B cell (primary cell): ENCODE data around the gene FAHD1. TPM values are rescaled to one million over a fixed set of nuclear protein-coding genes. Genes with fewer than 3 reads are reported as not detected.

ENCODE experiments used
- ATAC-seq: fragments of 200-7000 bp; cut with Tn5 transposase; one replicate; pipeline ENCODE4 v1.10.0; 2021; ENCODE audit warnings: low read depth, mild to moderate bottlenecking, moderate number of reproducible peaks, moderate library complexity
- CTCF ChIA-PET: fragments of 350-600 bp; sonication (Branson Sonifier 250); formaldehyde crosslinking; loops from one replicate; lab custom pipeline; 2021; ENCODE audit warnings: antibody characterized with exemption, inconsistent platforms; lab: Charles Lee
- POLR2A ChIA-PET: fragments of 350-600 bp; sonication (Branson Sonifier 250); formaldehyde crosslinking; loops from one replicate; lab custom pipeline; 2021; ENCODE audit warnings: antibody characterized with exemption; lab: Charles Lee
- DNase-seq: peaks from one replicate; pipeline ENCODE4 v3.0.0; 2013
- H2AFZ ChIP-seq: 2 replicates; pipeline ENCODE4 v1.6.1; 2012; ENCODE audit warnings: mild to moderate bottlenecking, low read depth, low read length; ENCODE audit not compliant: insufficient read depth, poor library complexity, severe bottlenecking
- H3K27ac ChIP-seq, 2 donors: 1 replicate in 1 of 2; 2 replicates in 1 of 2; pipeline ENCODE4 v1.5.1; 2012 to 2013; ENCODE audit warnings: low read length in 2 of 2, mild to moderate bottlenecking in 2 of 2, moderate library complexity in 1 of 2
- H3K27me3 ChIP-seq, 4 experiments: fragments of 200-600 bp in 1 of 4; sonication (generic) in 1 of 4; replicated peaks in 1 of 4; 1 replicate in 2 of 4; 2 replicates in 2 of 4; pipeline versions ENCODE4 v1.6.1 to v1.7.0; 2013 to 2016; ENCODE audit warnings: low read length in 3 of 4, mild to moderate bottlenecking in 2 of 4, mixed read lengths in 1 of 4, moderate library complexity in 1 of 4; ENCODE audit not compliant: insufficient read depth in 4 of 4, control insufficient read depth in 3 of 4; ENCODE audit errors: control extremely low read depth in 1 of 4
- H3K36me3 ChIP-seq, 2 experiments: replicated peaks in 1 of 2; 1 replicate in 1 of 2; 2 replicates in 1 of 2; pipeline versions ENCODE4 v1.6.1 to v1.7.1; 2013; ENCODE audit warnings: low read length in 1 of 2; ENCODE audit not compliant: insufficient read depth in 2 of 2, control insufficient read depth in 1 of 2; ENCODE audit errors: control extremely low read depth in 1 of 2, extremely low read depth in 1 of 2
- H3K4me1 ChIP-seq, 2 donors: fragments of 200-600 bp in 1 of 2; sonication (generic) in 1 of 2; 1 replicate in 1 of 2; 2 replicates in 1 of 2; pipeline versions ENCODE4 v1.5.1 to v1.6.1; 2013 to 2017; ENCODE audit warnings: low read length in 2 of 2; ENCODE audit not compliant: control insufficient read depth in 2 of 2, insufficient read depth in 2 of 2
- H3K4me2 ChIP-seq: replicated peaks from 2 replicates; pipeline ENCODE3; 2012; ENCODE audit warnings: mild to moderate bottlenecking, low read depth, low read length; ENCODE audit not compliant: poor library complexity, severe bottlenecking
- H3K4me3 ChIP-seq, 5 experiments: fragments of 200-600 bp in 1 of 5; sonication (generic) in 1 of 5; 1 replicate in 3 of 5; 2 replicates in 2 of 5; pipeline versions ENCODE4 v1.5.1 to v1.7.0; 2011 to 2016; ENCODE audit warnings: low read length in 4 of 5, mild to moderate bottlenecking in 4 of 5, low read depth in 2 of 5, control low read depth in 1 of 5, moderate library complexity in 1 of 5; ENCODE audit not compliant: insufficient read depth in 1 of 5; ENCODE audit errors: control extremely low read depth in 1 of 5, extremely low read depth in 1 of 5
- H3K79me2 ChIP-seq: fragments of 200-600 bp; sonication (generic); one replicate; pipeline ENCODE4 v1.6.0; 2016; ENCODE audit warnings: low read length; ENCODE audit not compliant: control insufficient read depth, insufficient read depth
- H3K9ac ChIP-seq: fragments of 200-600 bp; sonication (generic); 2 replicates; pipeline ENCODE4 v1.6.1; 2017; ENCODE audit warnings: mild to moderate bottlenecking, low read length, moderate library complexity
- H3K9me3 ChIP-seq, 3 donors: one replicate each; pipeline versions ENCODE4 v1.6.1 to v1.7.1; 2013; ENCODE audit warnings: low read length in 2 of 3; ENCODE audit not compliant: control insufficient read depth in 2 of 3, insufficient read depth in 1 of 3; ENCODE audit errors: control extremely low read depth in 1 of 3
- H4K20me1 ChIP-seq: 2 replicates; pipeline ENCODE4 v1.6.0; 2012; ENCODE audit warnings: mild to moderate bottlenecking, low read length; ENCODE audit not compliant: insufficient read depth, control insufficient read depth, poor library complexity, severe bottlenecking
- H3K27ac Mint-ChIP-seq: one replicate; pipeline ENCODE4 v1.8.0; 2021; ENCODE audit warnings: mixed read lengths
- H3K27me3 Mint-ChIP-seq: one replicate; pipeline ENCODE4 v1.8.0; 2021; ENCODE audit warnings: mixed read lengths
- H3K4me1 Mint-ChIP-seq: one replicate; pipeline ENCODE4 v1.8.0; 2021; ENCODE audit warnings: mixed read lengths
- H3K4me3 Mint-ChIP-seq: one replicate; pipeline ENCODE4 v1.8.0; 2021; ENCODE audit warnings: mixed read lengths
- H3K9me3 Mint-ChIP-seq: one replicate; pipeline ENCODE4 v1.8.0; 2022; ENCODE audit warnings: mixed read lengths; ENCODE audit not compliant: insufficient read depth
- CTCF ChIP-seq: fragments of 200-600 bp; IDR thresholded peaks from one replicate; pipeline ENCODE4 v1.8.0; 2022; ENCODE audit warnings: antibody characterized with exemption, mild to moderate bottlenecking
- EZH2 ChIP-seq: IDR thresholded peaks from 2 replicates; pipeline ENCODE4 v1.6.1; 2012; ENCODE audit warnings: borderline replicate concordance, low read depth, mild to moderate bottlenecking, moderate library complexity, low read length; ENCODE audit not compliant: insufficient read depth, poor library complexity, severe bottlenecking
- WGBS: methylation state at CpG from one replicate; pipeline ENCODE4 v1.1.5; 2013; ENCODE audit warnings: missing lambda C conversion rate; ENCODE audit not compliant: insufficient coverage; 5-methylcytosine and 5-hydroxymethylcytosine counted together
- intact Hi-C: fragments of 100-400 bp; cut with micrococcal nuclease; formaldehyde crosslinking; loops from one replicate; pipeline ENCODE4 v1.10.0; 2022
- polyA plus RNA-seq: library from polyadenylated mRNA; depleted of rRNA; stranded (reverse); fragments of >200 nt; gene quantifications from 2 replicates; pipeline ENCODE4 v1.2.3, GENCODE V29; 2012
- total RNA-seq, 2 donors: library from RNA; stranded (reverse); fragments of 120-200 nt in 1 of 2; gene quantifications; 1 replicate in 1 of 2; 2 replicates in 1 of 2; pipeline versions ENCODE4 v1.2.3 to v1.2.4, GENCODE V29; 2013 to 2022

FAHD1 gene
- total and polyA plus RNA-seq, 2 donors (not counting 1 experiment from before 2014, with no cell fraction given) = 11.0 to 14.5 TPM

- intact Hi-C loops = no loop called here
- H3K4me1 ChIP-seq = peaks cover 0 to 6% of the 10 kb centered on the region in 2 donors
Observed at GRCh38 chr16:1877089-1877488, 50.1 kb downstream of the FAHD1 start.

DNA sequence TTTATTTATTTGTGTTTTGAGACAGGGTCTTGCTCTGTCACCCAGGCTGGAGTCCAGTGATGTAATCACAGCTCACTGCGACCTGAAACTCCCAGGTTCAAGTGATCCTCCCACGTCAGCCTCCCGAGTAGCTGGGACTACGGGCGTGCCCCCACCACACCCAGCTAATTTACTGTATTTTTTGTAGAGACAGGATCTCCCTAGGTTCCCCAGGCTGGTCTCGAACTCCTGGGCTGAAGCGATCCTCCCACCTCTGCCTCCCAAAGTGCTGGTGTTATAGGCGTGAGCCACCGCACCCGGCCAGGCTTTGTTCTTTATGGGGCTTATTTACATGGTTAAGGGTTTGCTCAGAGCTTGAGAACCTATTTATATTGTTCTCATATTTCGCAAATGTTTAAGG lies 50.8 kb downstream of the FAHD1 start:
- no peak overlapping the region for H3K4me2 ChIP-seq
- no peak overlapping the region for H2AFZ ChIP-seq
- H3K9ac ChIP-seq = no peak overlapping the region
- CTCF ChIA-PET = no interaction called here
- H3K27me3 ChIP-seq = peaks cover 0 to 23% (median 4%) of the 10 kb centered on the region in 4 experiments
- H3K4me1 Mint-ChIP-seq = no peaks in the 10 kb centered on the region
- H3K4me1 ChIP-seq = no peaks in the 10 kb centered on the region
- H3K27me3 Mint-ChIP-seq = peaks cover 19% of the 10 kb centered on the region
- H4K20me1 ChIP-seq = no peaks in the 10 kb centered on the region
- H3K79me2 ChIP-seq = no peaks in the 10 kb centered on the region
- ATAC-seq = no peak
- H3K9me3 Mint-ChIP-seq = no peaks in the 10 kb centered on the region
- no peak overlapping the region for H3K27ac ChIP-seq
- no peak overlapping the region for H3K27ac Mint-ChIP-seq
- no CpG with 5 or more reads among the region's 11 CpGs for WGBS
- no peaks in the 10 kb centered on the region for H3K36me3 ChIP-seq
- intact Hi-C loops = no loop called here
- H3K4me3 ChIP-seq = no peak overlapping the region
- POLR2A ChIA-PET = no interaction called here
- no peak for DNase-seq
- TF ChIP-seq CTCF = no peak
- TF ChIP-seq EZH2 = no peak
- H3K4me3 Mint-ChIP-seq = no peak overlapping the region
- H3K9me3 ChIP-seq = peaks cover 0 to 3% (median 0%) of the 10 kb centered on the region in 3 donors

More at GRCh38 chr16:1877089-1877488, 50.1 kb downstream of the FAHD1 start:
- no peak overlapping the region for H3K4me2 ChIP-seq
- H3K9ac ChIP-seq = no peak overlapping the region
- peaks cover 0 to 30% (median 7%) of the 10 kb centered on the region in 4 experiments for H3K27me3 ChIP-seq
- TF ChIP-seq EZH2 = no peak
- ATAC-seq = no peak
- H2AFZ ChIP-seq = no peak overlapping the region
- H3K4me1 Mint-ChIP-seq = no peaks in the 10 kb centered on the region
- H3K4me3 Mint-ChIP-seq = no peak overlapping the region
- no peaks in the 10 kb centered on the region for H3K36me3 ChIP-seq
- H3K27ac ChIP-seq = no peak overlapping the region
- WGBS = 68% methylated on average over 6 of the region's 6 CpGs
- ChIA-PET POLR2A (no interaction called here), CTCF (no interaction called here)
- H4K20me1 ChIP-seq = no peaks in the 10 kb centered on the region
- H3K4me3 ChIP-seq = no peak overlapping the region
- H3K79me2 ChIP-seq = no peaks in the 10 kb centered on the region
- peaks cover 0 to 6% (median 0%) of the 10 kb centered on the region in 3 donors for H3K9me3 ChIP-seq
- no peak for DNase-seq
- H3K27me3 Mint-ChIP-seq = peaks cover 23% of the 10 kb centered on the region
- no peak overlapping the region for H3K27ac Mint-ChIP-seq
- no peaks in the 10 kb centered on the region for H3K9me3 Mint-ChIP-seq
